GM19372 (cell line): ENCODE data around the gene CCDC54.
"Not testable (repeated sequence)": the region's sequence is repeated elsewhere in the genome, so short reads cannot be mapped to it uniquely, and the experiment has no call there.

ENCODE experiments used
- ATAC-seq: cut with Tn5 transposase; IDR thresholded peaks from one replicate; pipeline ENCODE4 v1.9.1; 2021; ENCODE audit warnings: mild to moderate bottlenecking, low read depth, moderate library complexity; ENCODE audit not compliant: unreplicated experiment

CCDC54 gene

GRCh38 chr3:107377151-107377550, at the start of gene CCDC54:
CCDC54 (plus strand) TSS chr3:107377439; CDS start chr3:107377588, 149 bp downstream.
- ATAC-seq: no peak

GRCh38 chr3:107328069-107328468, 49.2 kb upstream of the CCDC54 start:
- no peak for ATAC-seq

- no peak for ATAC-seq
Measured at GRCh38 chr3:107329088-107329487, 48.2 kb upstream of the CCDC54 start.

GRCh38 chr3:107339690-107340089, 37.5 kb upstream of the CCDC54 start:
- not testable (repeated sequence) for ATAC-seq

- no peak for ATAC-seq
Measured at GRCh38 chr3:107344722-107345121, 32.5 kb upstream of the CCDC54 start.

GRCh38 chr3:107345822-107346405, 31.3 kb upstream of the CCDC54 start:
- no peak for ATAC-seq

- no peak for ATAC-seq
Measured at GRCh38 chr3:107346564-107346963, 30.7 kb upstream of the CCDC54 start.

GRCh38 chr3:107347751-107348150, 29.5 kb upstream of the CCDC54 start:
- no peak for ATAC-seq

- ATAC-seq: no peak
Measured at GRCh38 chr3:107356706-107357105, 20.5 kb upstream of the CCDC54 start.

GRCh38 chr3:107361633-107362032, 15.6 kb upstream of the CCDC54 start:
- no peak for ATAC-seq

- ATAC-seq: no peak
Measured at GRCh38 chr3:107365051-107365450, 12.2 kb upstream of the CCDC54 start.

GRCh38 chr3:107366766-107367165, 10.5 kb upstream of the CCDC54 start:
- no peak for ATAC-seq

- ATAC-seq: no peak
Measured at GRCh38 chr3:107367353-107367752, 9.9 kb upstream of the CCDC54 start.

GRCh38 chr3:107368654-107369398, 8.4 kb upstream of the CCDC54 start:
- ATAC-seq: no peak

GRCh38 chr3:107369791-107370190, 7.4 kb upstream of the CCDC54 start:
- ATAC-seq: no peak

- no peak for ATAC-seq
Measured at GRCh38 chr3:107370907-107371306, 6.3 kb upstream of the CCDC54 start.

- no peak for ATAC-seq
Measured at GRCh38 chr3:107372506-107372905, 4.7 kb upstream of the CCDC54 start.

GRCh38 chr3:107373896-107374295, 3.3 kb upstream of the CCDC54 start:
- no peak for ATAC-seq

GRCh38 chr3:107375682-107376081, 1.6 kb upstream of the CCDC54 start:
- no peak for ATAC-seq

- no peak for ATAC-seq
Measured at GRCh38 chr3:107382631-107383030, 5.4 kb downstream of the CCDC54 start.

- ATAC-seq: no peak
Measured at GRCh38 chr3:107384428-107384827, 7.2 kb downstream of the CCDC54 start.

- ATAC-seq: no peak
Measured at GRCh38 chr3:107384907-107385306, 7.7 kb downstream of the CCDC54 start.
